Stimulated activated CD8-positive, alpha-beta memory T cell treated with anti-CD3 and anti-CD28 coated beads, Interleukin-4, amount 100 ng/mL, for 4 hours (primary cell): ENCODE measurements around the gene SDK2.

Source experiments
- DNase-seq, 2 donors: peaks; one replicate each; pipeline ENCODE4 v3.0.0-alpha.2; 2020; ENCODE audit warnings: low read depth in 2 of 2, low spot score in 1 of 2

SDK2 gene

GRCh38 chr17:73654241-73654640 is 10.0 kb upstream of the SDK2 start:
- DNase-seq = no peak

- no peak for DNase-seq
Measured at GRCh38 chr17:73653810-73654209, 9.6 kb upstream of the SDK2 start.

GRCh38 chr17:73652886-73653480 is 8.7 kb upstream of the SDK2 start:
- DNase-seq = no peak

- DNase-seq = no peak
Measured at GRCh38 chr17:73650617-73651200, 6.5 kb upstream of the SDK2 start.

- DNase-seq = no peak
Measured at GRCh38 chr17:73650140-73650539, 5.9 kb upstream of the SDK2 start.

GRCh38 chr17:73648974-73649373 is 4.7 kb upstream of the SDK2 start:
- no peak for DNase-seq

- DNase-seq = no peak
Measured at GRCh38 chr17:73648543-73648820, 4.2 kb upstream of the SDK2 start.

GRCh38 chr17:73647772-73648542 is 3.7 kb upstream of the SDK2 start:
- no peak for DNase-seq

GRCh38 chr17:73647301-73647695 is 3.1 kb upstream of the SDK2 start:
- DNase-seq = no peak

- DNase-seq = no peak
Measured at GRCh38 chr17:73646409-73647300, 2.4 kb upstream of the SDK2 start.

GRCh38 chr17:73645050-73645871 is 1.0 kb upstream of the SDK2 start:
- DNase-seq = peak in 1 of 2 donors; percentile 19

- no peak for DNase-seq
Measured at GRCh38 chr17:73643852-73644144, 447 bp downstream of the SDK2 start.

- no peak for DNase-seq
Measured at GRCh38 chr17:73643001-73643851, 1.0 kb downstream of the SDK2 start.

GRCh38 chr17:73642659-73643000 is 1.6 kb downstream of the SDK2 start:
- no peak for DNase-seq

GRCh38 chr17:73641826-73642600 is 2.2 kb downstream of the SDK2 start:
- DNase-seq = no peak

GRCh38 chr17:73640691-73641090 is 3.6 kb downstream of the SDK2 start:
- DNase-seq = no peak

GRCh38 chr17:73639932-73640331 is 4.3 kb downstream of the SDK2 start:
- DNase-seq = no peak

- no peak for DNase-seq
Measured at GRCh38 chr17:73639322-73639721, 4.9 kb downstream of the SDK2 start.

- no peak for DNase-seq
Measured at GRCh38 chr17:73638556-73638955, 5.7 kb downstream of the SDK2 start.

GRCh38 chr17:73637866-73638265 is 6.4 kb downstream of the SDK2 start:
- no peak for DNase-seq
